Ovary (tissue), 3 donors: ENCODE data around the gene PSTPIP2.

Experiments used
- CTCF ChIP-seq, 3 donors: fragments of 450-650 bp in 2 of 3; fragments of 200-600 bp in 1 of 3; IDR thresholded peaks; one replicate each; pipeline versions ENCODE4 v1.5.1 to v1.8.0; 2016 to 2022; ENCODE audit warnings: antibody characterized with exemption in 3 of 3, mild to moderate bottlenecking in 1 of 3
- POLR2A ChIP-seq: fragments of 450-650 bp; IDR thresholded peaks from one replicate; pipeline ENCODE4 v1.6.1; 2017; ENCODE audit warnings: antibody characterized with exemption, mild to moderate bottlenecking, moderate library complexity
- donor health status: DM: no; HTN: no; CAD: no.

- no peak for TF ChIP-seq CTCF (IDR thresholded peaks at IDR 0.05)
- TF ChIP-seq POLR2A, result no peak
These were observed 71.0 kb downstream of the PSTPIP2 start for GRCh38 chr18:46001074-46001473.
